Measurements from ENCODE around the gene ASB7.

DNA sequence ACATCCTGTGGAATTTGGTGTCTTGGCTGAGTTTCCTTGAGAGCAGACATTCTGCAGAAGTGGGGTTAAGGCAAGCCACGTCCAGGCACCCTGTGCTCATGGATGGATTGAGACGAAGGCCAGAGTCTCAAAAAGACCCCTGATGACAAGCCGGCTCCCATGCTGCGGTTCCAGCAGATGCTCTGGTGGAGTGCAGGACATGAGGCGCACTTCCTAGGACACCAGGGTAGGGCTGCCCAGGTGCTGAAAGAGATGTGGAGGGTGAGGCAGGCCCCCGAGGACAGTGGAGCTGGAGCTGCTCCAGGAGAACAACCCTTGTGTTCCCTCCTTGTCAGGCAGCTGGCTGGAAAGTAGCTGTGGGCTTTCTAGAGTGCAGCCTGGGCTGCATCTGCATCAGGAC is 81.0 kb downstream of the ASB7 start:
- TF ChIP-seq TAF1 (IDR thresholded peaks at IDR 0.05; ENCODE audit: borderline replicate concordance, insufficient read depth, low read length) (no peak), POLR2AphosphoS5 (IDR thresholded peaks at IDR 0.05; ENCODE audit: low read depth, low read length) (no peak)
